ENCODE data around the gene HPGDS. TPM values are rescaled to one million over a fixed set of nuclear protein-coding genes. Genes with fewer than 3 reads are reported as not detected.

The HPGDS gene
- polyA plus RNA-seq, 1 of the 3 experiments (the other 2 are of a cell fraction): not detected

DNA sequence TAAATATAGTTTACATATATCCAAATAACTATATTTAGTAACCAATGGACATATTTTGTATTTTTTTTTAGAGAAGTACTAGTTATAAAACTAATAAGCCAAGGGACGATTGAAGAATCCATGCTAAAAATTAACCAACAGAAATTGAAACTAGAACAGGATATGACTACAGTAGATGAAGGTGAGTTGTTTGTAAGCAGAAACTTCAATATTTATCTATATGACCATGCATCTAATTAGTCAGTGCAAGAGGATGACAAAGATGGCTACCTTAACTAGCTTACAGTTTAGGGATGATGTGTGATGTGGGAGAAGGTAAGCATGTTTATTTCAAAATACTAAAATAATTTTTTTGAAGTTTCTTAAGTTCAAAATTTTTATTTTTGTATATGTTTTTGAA, 57.7 kb downstream of the HPGDS start:
- H3K9me3 ChIP-seq: no peaks in the 10 kb centered on the region
- POLR2A ChIA-PET: no interaction called here
- no peaks in the 10 kb centered on the region for H4K20me1 ChIP-seq (ENCODE audit: insufficient read depth)
- H3K79me2 ChIP-seq (ENCODE audit: insufficient read depth): no peaks in the 10 kb centered on the region
- H3F3A ChIP-seq (replicated peaks; ENCODE audit: insufficient read depth): peaks cover 8% of the 10 kb centered on the region
- no peak overlapping the region for H3K4me3 ChIP-seq (ENCODE audit: low read depth in 2 of 2, low read length in 1 of 2)
- H2AFZ ChIP-seq (ENCODE audit: low read depth): no peak overlapping the region
- DNase-seq: no peak
- no peak overlapping the region for H3K27ac ChIP-seq (ENCODE audit: low read depth in 2 of 2, low read length in 1 of 2)
- WGBS (ENCODE audit: low lambda C conversion rate): 93% methylated on average over 1 of the region's 1 CpG
- CTCF ChIA-PET: no interaction called here
- TF ChIP-seq SMC3 (IDR thresholded peaks at IDR 0.05; ENCODE audit: low read depth, low read length): no peak
- no peak for TF ChIP-seq EZH2phosphoT487 (IDR thresholded peaks at IDR 0.05; ENCODE audit: borderline replicate concordance, low read depth)
- TF ChIP-seq, protein P1, sequence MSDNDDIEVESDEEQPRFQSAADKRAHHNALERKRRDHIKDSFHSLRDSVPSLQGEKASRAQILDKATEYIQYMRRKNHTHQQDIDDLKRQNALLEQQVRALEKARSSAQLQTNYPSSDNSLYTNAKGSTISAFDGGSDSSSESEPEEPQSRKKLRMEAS (IDR thresholded peaks at IDR 0.05; ENCODE audit: low read depth): no peak
- TF ChIP-seq RCOR1 (IDR thresholded peaks at IDR 0.05; ENCODE audit: low read length): no peak
- TF ChIP-seq MEF2A (IDR thresholded peaks at IDR 0.05; ENCODE audit: borderline replicate concordance, low read depth): no peak
- TF ChIP-seq, protein P2, sequence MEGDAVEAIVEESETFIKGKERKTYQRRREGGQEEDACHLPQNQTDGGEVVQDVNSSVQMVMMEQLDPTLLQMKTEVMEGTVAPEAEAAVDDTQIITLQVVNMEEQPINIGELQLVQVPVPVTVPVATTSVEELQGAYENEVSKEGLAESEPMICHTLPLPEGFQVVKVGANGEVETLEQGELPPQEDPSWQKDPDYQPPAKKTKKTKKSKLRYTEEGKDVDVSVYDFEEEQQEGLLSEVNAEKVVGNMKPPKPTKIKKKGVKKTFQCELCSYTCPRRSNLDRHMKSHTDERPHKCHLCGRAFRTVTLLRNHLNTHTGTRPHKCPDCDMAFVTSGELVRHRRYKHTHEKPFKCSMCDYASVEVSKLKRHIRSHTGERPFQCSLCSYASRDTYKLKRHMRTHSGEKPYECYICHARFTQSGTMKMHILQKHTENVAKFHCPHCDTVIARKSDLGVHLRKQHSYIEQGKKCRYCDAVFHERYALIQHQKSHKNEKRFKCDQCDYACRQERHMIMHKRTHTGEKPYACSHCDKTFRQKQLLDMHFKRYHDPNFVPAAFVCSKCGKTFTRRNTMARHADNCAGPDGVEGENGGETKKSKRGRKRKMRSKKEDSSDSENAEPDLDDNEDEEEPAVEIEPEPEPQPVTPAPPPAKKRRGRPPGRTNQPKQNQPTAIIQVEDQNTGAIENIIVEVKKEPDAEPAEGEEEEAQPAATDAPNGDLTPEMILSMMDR (IDR thresholded peaks at IDR 0.05): no peak
- TF ChIP-seq EP300 (IDR thresholded peaks at IDR 0.05; ENCODE audit: borderline replicate concordance in 1 of 2, low read depth in 1 of 2, low read length in 1 of 2): no peak
- TF ChIP-seq RFX5 (IDR thresholded peaks at IDR 0.05; ENCODE audit: low read length): no peak
- TF ChIP-seq, protein P3, sequence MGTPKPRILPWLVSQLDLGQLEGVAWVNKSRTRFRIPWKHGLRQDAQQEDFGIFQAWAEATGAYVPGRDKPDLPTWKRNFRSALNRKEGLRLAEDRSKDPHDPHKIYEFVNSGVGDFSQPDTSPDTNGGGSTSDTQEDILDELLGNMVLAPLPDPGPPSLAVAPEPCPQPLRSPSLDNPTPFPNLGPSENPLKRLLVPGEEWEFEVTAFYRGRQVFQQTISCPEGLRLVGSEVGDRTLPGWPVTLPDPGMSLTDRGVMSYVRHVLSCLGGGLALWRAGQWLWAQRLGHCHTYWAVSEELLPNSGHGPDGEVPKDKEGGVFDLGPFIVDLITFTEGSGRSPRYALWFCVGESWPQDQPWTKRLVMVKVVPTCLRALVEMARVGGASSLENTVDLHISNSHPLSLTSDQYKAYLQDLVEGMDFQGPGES (IDR thresholded peaks at IDR 0.05; ENCODE audit: low read depth, low read length): no peak
- TF ChIP-seq, protein P4, sequence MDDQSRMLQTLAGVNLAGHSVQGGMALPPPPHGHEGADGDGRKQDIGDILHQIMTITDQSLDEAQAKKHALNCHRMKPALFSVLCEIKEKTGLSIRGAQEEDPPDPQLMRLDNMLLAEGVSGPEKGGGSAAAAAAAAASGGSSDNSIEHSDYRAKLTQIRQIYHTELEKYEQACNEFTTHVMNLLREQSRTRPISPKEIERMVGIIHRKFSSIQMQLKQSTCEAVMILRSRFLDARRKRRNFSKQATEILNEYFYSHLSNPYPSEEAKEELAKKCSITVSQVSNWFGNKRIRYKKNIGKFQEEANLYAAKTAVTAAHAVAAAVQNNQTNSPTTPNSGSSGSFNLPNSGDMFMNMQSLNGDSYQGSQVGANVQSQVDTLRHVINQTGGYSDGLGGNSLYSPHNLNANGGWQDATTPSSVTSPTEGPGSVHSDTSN (IDR thresholded peaks at IDR 0.05): no peak
- TF ChIP-seq FOSL2 (IDR thresholded peaks at IDR 0.05; ENCODE audit: borderline replicate concordance, low read depth): no peak
- TF ChIP-seq FOXJ3 (CRISPR knock-in tag; IDR thresholded peaks at IDR 0.05): no peak
- TF ChIP-seq TCF12 (IDR thresholded peaks at IDR 0.05): no peak
- no peak for TF ChIP-seq GATA2 (CRISPR knock-in tag; IDR thresholded peaks at IDR 0.05)
- TF ChIP-seq, protein P5, sequence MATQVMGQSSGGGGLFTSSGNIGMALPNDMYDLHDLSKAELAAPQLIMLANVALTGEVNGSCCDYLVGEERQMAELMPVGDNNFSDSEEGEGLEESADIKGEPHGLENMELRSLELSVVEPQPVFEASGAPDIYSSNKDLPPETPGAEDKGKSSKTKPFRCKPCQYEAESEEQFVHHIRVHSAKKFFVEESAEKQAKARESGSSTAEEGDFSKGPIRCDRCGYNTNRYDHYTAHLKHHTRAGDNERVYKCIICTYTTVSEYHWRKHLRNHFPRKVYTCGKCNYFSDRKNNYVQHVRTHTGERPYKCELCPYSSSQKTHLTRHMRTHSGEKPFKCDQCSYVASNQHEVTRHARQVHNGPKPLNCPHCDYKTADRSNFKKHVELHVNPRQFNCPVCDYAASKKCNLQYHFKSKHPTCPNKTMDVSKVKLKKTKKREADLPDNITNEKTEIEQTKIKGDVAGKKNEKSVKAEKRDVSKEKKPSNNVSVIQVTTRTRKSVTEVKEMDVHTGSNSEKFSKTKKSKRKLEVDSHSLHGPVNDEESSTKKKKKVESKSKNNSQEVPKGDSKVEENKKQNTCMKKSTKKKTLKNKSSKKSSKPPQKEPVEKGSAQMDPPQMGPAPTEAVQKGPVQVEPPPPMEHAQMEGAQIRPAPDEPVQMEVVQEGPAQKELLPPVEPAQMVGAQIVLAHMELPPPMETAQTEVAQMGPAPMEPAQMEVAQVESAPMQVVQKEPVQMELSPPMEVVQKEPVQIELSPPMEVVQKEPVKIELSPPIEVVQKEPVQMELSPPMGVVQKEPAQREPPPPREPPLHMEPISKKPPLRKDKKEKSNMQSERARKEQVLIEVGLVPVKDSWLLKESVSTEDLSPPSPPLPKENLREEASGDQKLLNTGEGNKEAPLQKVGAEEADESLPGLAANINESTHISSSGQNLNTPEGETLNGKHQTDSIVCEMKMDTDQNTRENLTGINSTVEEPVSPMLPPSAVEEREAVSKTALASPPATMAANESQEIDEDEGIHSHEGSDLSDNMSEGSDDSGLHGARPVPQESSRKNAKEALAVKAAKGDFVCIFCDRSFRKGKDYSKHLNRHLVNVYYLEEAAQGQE (IDR thresholded peaks at IDR 0.05; ENCODE audit: low read depth, low read length): no peak
- TF ChIP-seq CHD2 (IDR thresholded peaks at IDR 0.05; ENCODE audit: low read length, partially characterized antibody): no peak
- TF ChIP-seq ELF1 (IDR thresholded peaks at IDR 0.05): no peak
- TF ChIP-seq YY1 (IDR thresholded peaks at IDR 0.05; ENCODE audit: low read depth): no peak
- H3K27me3 ChIP-seq (ENCODE audit: insufficient read depth): no peaks in the 10 kb centered on the region
- no peak overlapping the region for H3K4me2 ChIP-seq
- H3K9me2 ChIP-seq: no peaks in the 10 kb centered on the region
- no peaks in the 10 kb centered on the region for H3K4me1 ChIP-seq (ENCODE audit: control insufficient read depth in 1 of 2, insufficient read depth in 2 of 2, low read depth in 1 of 2, low read length in 1 of 2)
- H3K9ac ChIP-seq: no peak overlapping the region
- H3K36me3 ChIP-seq (replicated peaks in 1 of 2; ENCODE audit: control insufficient read depth in 1 of 2, insufficient read depth in 2 of 2, low read length in 1 of 2): peaks cover 75 to 81% of the 10 kb centered on the region in 2 experiments

Measured in SK-N-SH (cell line).